Measurements from ENCODE around the gene ARHGEF26.

Gene ARHGEF26

GRCh38 chr3:154112146-154112852, 8.9 kb upstream of the ARHGEF26 start:
- FAIRE-seq: no peak
- no peak for DNase-seq (ENCODE audit: insufficient read length, low spot score)

DNA sequence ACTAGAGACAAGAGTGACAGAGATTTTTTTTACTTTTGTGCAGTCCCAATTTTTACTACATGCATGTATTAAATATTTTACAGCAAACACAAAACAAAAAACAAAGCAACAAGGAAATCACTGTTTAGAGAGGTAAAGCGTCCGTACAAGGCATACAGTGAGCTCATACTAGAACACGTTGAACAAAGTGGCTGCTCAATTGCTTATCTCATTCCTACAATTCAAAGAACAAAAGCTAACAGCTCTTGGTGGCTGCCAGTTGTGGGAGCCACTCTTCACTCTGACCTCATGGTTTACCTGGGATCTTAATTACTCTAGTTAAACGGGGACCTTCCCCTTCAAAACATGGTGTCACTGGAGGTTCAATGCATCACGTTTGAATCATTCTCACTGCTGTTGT, 7.6 kb upstream of the ARHGEF26 start:
- DNase-seq (ENCODE audit: insufficient read length, low spot score) (no peak), FAIRE-seq (no peak)

DNA sequence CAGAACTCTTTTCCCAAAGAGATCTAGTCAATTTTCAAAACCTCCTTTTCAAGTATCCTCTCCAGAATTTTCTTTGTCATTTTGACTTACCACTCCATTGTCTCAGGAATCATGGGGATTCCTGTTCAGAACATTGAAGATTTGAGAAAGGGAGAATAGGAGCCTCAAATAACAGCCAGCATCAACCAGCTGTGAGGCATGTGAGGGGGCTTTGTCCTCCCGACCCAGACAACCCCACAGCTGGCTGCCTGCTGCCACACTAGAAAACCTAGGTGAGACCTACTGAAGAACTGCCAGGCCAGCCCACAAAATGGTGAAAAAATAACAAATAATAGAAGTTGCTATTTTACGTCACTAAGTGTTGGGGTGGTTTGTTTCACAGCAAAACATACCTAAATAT, 5.9 kb upstream of the ARHGEF26 start:
- DNase-seq (ENCODE audit: insufficient read length, low spot score) (no peak), FAIRE-seq (no peak)

DNA sequence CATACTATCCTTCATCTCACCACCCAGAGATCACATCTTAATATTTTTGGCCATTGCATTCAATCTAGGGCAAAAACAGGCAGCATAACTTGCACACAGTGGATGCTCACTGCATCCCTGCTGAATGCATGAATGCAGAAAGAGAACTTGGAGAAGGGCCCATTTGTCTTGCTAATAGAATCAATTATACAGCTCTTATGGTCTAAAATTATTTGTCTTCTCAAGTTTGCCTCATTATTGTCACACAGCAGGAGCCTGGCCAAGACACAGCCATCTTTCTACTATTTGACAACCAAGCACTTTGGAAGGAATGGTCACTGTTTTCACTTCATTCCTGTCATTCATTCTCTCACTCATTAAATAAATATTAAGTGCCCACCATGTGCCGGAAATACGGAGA, 1.2 kb upstream of the ARHGEF26 start:
- FAIRE-seq (no peak), DNase-seq (ENCODE audit: insufficient read length, low spot score) (no peak)

DNA sequence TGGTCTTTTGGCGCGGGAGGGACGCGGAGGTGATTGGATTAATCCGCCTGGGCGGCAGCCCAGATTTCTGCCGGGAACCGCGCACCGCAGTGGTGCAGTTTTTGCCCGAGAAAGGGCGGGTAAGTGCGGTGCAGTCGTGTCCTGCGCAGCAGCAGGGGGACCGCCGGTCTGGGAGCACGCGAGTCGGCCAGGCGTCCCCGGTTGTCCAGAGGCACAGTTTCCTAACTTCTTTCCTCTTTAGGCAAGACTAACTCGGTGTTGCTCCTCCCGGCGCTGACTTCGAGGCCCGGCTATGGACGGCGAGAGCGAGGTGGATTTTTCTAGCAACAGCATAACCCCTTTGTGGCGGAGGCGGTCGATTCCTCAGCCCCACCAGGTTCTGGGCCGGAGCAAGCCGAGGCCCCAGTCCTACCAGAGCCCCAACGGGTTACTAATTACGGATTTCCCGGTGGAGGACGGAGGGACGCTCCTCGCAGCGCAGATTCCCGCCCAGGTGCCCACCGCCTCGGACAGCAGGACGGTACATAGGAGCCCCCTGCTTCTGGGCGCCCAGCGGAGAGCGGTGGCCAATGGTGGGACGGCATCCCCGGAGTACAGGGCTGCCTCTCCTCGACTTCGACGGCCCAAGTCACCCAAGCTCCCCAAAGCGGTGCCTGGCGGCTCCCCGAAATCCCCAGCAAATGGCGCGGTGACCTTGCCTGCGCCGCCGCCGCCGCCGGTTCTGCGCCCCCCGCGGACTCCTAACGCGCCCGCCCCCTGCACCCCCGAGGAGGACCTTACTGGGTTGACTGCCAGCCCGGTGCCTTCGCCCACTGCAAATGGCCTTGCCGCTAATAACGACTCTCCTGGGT, 736 bp downstream of the ARHGEF26 start:
- peak; percentile 9 for DNase-seq (ENCODE audit: insufficient read length, low spot score)
- no peak for FAIRE-seq

- DNase-seq (ENCODE audit: insufficient read length, low spot score) (no peak), FAIRE-seq (no peak)
Measured at GRCh38 chr3:154122552-154122911, 1.3 kb downstream of the ARHGEF26 start.

DNA sequence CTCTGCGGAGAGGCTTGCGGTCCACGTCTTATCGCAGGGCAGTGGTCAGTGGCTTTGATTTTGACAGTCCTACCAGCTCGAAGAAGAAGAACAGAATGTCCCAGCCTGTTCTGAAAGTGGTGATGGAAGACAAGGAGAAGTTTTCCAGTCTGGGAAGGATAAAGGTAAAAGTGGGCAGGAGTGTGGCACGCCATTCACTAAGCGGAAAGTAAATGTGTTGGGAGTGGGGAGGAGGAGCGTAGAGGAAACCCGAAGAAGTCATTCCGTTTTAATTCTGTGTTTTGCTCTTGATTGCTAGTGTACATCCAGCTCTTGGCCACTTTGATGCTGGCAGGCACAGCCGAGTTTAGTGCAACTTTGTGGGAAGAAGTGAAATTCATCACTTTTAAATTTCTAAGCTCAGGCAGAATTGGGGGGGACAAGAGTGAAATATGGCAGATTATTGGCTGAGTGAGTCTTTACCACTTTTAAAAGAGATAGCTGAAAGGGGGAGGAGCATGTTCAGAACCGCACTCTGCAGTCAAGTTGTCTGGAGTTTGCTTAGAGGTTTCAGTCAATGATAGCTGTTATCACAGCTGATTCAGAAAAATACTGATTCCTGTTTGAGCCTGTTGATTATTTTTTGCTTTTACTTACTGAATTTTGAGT, 1.8 kb downstream of the ARHGEF26 start:
- DNase-seq (ENCODE audit: insufficient read length, low spot score): no peak

DNA sequence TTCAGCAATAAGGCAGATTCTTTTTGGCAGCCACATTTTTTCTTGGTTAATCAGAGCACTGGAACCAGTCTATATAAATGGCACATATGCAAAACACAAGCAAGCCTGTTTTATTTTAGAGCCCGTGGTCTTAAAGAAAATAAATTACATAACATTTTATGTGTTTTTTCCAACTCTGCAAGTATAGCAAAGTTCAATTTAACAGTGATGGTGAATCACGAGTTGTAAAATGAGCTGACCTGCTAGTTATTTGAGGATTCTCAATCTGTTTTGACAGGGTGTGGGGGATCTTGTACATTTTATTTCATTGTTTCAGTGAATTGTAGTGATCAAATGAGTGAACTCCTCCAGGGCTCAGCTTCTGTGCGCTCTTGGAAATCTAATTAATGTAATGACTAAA, 2.7 kb downstream of the ARHGEF26 start:
- DNase-seq (ENCODE audit: insufficient read length, low spot score) (no peak), FAIRE-seq (no peak)

More for the DNA sequence above, 1.8 kb downstream of the ARHGEF26 start:
- no peak for FAIRE-seq

- no peak for FAIRE-seq
Measured at GRCh38 chr3:154125378-154126030, 4.3 kb downstream of the ARHGEF26 start.

GRCh38 chr3:154126651-154127050, 5.5 kb downstream of the ARHGEF26 start:
- DNase-seq (ENCODE audit: insufficient read length, low spot score) (no peak), FAIRE-seq (no peak)

More at GRCh38 chr3:154125378-154126030, 4.3 kb downstream of the ARHGEF26 start:
- no peak for DNase-seq (ENCODE audit: insufficient read length, low spot score)

GRCh38 chr3:154129625-154130024, 8.4 kb downstream of the ARHGEF26 start:
- no peak for FAIRE-seq
- no peak for DNase-seq (ENCODE audit: insufficient read length, low spot score)

DNA sequence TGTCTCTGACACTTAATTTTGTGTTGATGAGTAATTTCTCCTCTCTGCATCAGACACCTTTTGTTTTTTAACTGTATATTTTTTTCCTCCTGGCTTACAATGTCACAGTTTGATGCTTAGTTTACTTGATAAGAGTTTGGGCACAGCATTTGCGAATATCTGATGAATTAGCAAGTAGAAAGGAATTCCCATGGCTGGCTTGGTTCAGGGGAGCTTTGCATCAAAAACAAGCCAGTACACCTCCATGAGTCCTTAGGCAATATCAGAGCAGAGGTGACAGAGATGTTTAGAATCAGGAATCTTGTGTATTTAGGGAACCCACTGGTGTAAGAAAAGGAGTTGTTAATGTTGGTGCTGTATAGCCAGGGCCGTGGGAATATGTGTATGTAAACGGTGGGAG, 9.3 kb downstream of the ARHGEF26 start:
- FAIRE-seq: no peak
- DNase-seq (ENCODE audit: insufficient read length, low spot score): no peak

- FAIRE-seq: no peak
- DNase-seq (ENCODE audit: insufficient read length, low spot score): no peak
Measured at GRCh38 chr3:154131830-154132229, 10.6 kb downstream of the ARHGEF26 start.

DNA sequence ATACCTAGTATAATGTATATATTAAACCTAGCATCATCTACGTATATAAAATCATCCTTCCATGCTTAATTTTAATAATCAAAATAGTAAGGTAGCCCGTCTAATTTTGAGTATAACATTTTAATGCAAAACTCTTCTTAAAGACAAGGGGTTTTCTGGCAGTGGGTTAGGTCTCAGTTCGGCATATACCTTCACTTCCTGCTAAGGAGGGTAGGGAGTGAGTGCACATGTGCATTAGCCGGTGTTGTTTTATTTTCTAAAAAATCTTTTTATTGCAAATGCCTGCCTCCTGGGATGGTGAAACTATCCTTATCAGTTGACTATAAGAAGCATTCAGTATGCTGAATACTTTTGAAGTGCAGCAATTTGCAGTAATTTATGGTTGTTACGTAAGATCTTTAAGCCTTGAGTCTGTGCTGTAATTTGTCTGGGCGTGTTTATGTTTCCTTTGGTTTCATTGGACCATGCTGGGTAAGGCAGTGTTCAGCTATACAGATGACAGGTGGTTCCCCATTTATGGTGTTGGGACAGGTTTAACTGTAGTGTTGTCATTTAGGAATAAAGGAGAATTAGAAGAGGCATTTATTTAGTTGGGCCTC, 11.7 kb downstream of the ARHGEF26 start:
- FAIRE-seq: no peak
- no peak for DNase-seq (ENCODE audit: insufficient read length, low spot score)

DNA sequence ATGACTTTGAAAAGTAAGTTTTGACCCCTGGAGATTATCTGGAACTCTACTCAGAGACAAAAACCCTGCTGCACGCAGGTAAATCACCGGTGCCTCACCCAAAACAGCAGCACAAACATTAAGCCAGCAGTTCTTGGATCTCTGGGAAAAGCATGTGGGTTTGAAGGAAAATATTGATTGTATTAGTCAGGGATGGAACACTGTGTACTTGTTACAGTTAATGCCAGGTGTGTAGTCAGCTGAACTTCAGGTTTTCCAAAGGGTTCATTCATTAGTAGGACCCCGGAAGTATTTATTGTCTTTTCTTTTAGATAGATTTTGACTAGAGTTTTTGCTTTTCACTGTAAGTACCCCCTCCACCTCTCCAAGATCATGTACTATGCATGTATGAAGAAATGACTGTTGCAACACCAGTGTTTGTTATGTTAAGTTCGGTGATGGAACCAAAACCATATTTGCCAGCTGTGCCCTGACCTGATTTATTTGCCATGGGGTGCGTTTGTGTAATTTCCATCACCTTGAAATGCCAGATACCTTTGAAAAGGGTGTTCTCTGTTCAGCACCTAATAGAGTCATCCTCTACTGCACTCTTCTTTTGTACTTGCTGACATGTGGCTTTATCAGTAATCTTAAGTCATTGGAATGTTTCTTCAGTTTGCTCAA, 14.5 kb downstream of the ARHGEF26 start:
- FAIRE-seq: no peak
- DNase-seq (ENCODE audit: insufficient read length, low spot score): no peak

DNA sequence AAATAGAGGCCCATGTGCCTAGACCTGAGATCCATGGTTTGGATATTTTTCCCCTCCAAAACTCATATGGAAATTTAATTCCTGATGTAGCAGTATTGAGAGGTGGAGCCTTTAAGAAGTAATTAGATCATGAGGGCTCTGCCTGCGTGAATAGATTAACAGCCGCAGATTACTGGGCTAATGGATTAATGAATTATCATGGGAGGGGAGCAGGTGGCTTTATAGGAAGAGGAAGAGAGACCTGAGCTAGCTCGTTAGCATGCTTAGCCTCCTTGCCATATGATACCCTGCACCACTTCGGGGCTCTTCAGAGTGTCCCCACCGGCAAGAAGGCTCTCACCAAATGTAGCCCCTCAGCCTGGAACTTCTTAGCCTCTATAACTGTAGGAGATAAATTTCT, 15.8 kb downstream of the ARHGEF26 start:
- DNase-seq (ENCODE audit: insufficient read length, low spot score) (no peak), FAIRE-seq (no peak)

DNA sequence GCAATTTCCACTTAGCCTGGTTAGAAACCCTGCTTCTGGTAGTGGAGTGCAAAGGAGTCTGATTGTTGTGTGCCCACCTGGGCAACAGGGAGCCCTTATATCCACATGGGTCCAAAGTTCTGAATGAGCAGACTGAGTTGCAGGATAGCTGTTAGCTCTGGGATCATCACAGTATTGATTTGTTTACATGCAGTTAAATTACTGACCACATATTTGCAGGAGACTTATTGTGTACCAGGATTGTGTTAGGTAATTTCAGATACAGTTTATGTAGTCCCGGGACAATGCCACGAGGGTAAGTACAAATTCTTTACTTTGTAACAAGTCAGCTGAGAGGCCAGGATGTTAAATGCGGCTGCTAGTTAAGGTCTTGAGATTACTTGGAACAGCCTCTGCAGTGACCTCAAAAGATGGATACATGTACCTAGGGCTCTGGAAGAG, 18.8 kb downstream of the ARHGEF26 start:
- no peak for FAIRE-seq

DNA sequence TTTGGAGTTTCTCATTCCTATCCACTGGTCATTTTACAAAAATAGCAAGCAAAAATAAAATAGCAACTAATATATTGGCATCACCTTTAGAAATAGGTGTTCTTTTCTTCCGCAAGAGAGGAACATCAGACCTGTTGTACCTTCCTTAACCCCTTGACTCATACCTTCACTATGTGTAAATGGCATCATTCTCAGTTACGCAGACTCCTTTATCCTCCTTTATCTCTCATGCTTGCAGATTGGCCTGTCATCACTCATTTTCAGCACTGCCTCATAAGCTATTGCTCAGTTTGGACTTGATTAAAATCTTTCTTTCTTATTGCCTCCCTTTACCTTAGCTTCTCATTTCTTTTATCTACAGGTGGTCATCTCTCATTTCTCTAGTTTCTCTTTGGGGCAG, 21.4 kb downstream of the ARHGEF26 start:
- no peak for DNase-seq (ENCODE audit: insufficient read length, low spot score)
- no peak for FAIRE-seq

More for the DNA sequence above, 18.8 kb downstream of the ARHGEF26 start:
- no peak for DNase-seq (ENCODE audit: insufficient read length, low spot score)

DNA sequence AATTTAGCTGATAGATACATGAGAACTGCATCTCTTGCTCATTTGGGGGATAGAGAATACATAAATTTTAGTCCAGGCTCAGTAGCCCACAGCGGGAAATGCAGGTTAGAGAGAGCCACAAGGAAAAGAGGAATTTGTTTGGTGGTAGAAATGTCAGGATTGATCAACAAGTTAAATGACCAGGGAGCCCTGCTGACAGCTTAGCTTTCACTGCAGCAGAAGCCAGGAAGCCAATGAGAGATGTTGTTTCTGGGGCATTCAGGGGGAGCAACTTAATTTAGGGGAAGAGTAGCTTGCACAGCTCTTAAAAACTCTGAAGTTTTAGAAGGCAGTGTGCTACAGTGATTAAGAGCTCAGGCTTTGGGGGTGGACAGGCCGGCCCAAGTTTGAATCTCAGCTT, 22.7 kb downstream of the ARHGEF26 start:
- FAIRE-seq (no peak), DNase-seq (ENCODE audit: insufficient read length, low spot score) (no peak)

DNA sequence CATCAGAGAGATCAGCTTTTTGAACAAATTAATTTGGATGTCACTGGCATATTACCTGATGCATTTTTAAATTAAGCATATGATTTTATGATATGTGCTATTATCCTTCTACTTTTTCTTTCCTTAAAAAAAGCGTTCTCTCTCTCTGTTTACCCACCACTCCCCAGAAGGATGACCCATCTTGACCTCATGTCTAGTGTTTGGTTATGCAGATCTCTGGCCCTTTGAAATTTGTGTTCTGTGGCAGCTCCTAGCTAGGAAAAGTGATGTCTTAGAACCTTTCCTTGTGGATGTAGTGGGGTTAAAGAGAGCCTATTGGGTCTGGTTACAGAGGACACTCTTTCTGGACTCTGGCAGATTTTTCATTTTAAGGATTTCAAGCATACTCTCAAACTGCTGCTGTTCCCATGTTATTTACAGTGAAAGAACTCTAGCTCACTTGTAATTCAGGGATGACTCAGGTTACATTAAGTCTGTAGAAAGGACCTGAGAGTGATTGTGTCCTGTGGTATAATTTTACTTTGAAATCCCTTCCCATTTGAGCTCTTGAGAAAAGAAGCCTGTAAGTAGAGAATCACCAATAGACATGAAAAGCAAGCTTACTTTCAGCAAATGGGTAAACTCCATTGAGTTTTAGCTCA, 23.8 kb downstream of the ARHGEF26 start:
- FAIRE-seq: no peak

More for the DNA sequence above, 23.8 kb downstream of the ARHGEF26 start:
- no peak for DNase-seq (ENCODE audit: insufficient read length, low spot score)
